Gastrocnemius medialis (tissue), 4 donors: ENCODE measurements around the gene TMEM229B. TPM values are rescaled to one million over a fixed set of nuclear protein-coding genes. Genes with fewer than 3 reads are reported as not detected.

Experiments
- ATAC-seq, 2 donors: fragments of 150-250 bp; one replicate each; pipeline ENCODE4 v1.9.1; 2016
- DNase-seq, 2 donors: peaks; one replicate each; pipeline ENCODE4 v3.0.0-alpha.2; 2019
- H3K27ac ChIP-seq, 4 donors: fragments of 200-600 bp; sonication (generic); 1 replicate in 1 of 4; 2 replicates in 3 of 4; pipeline ENCODE4 v1.5.1; 2016 to 2018; ENCODE audit warnings: mild to moderate bottlenecking in 2 of 4, moderate library complexity in 1 of 4
- H3K27me3 ChIP-seq, 3 donors: fragments of 200-600 bp; sonication (generic) in 2 of 3; 1 replicate in 1 of 3; 2 replicates in 2 of 3; pipeline versions ENCODE4 v1.5.1 to v1.6.0; 2016 to 2019; ENCODE audit warnings: mild to moderate bottlenecking in 1 of 3, moderate library complexity in 1 of 3
- H3K36me3 ChIP-seq, 2 donors: fragments of 200-600 bp; sonication (generic) in 1 of 2; one replicate each; pipeline ENCODE4 v1.5.1; 2017 to 2018
- H3K4me1 ChIP-seq, 2 donors: fragments of 200-600 bp; sonication (generic) in 1 of 2; one replicate each; pipeline ENCODE4 v1.5.1; 2016 to 2017; ENCODE audit warnings: mild to moderate bottlenecking in 2 of 2
- H3K4me3 ChIP-seq, 4 donors: fragments of 200-600 bp; sonication (generic) in 3 of 4; 1 replicate in 1 of 4; 2 replicates in 3 of 4; pipeline ENCODE4 v1.5.1; 2016 to 2019; ENCODE audit warnings: mild to moderate bottlenecking in 2 of 4
- H3K9me3 ChIP-seq, 3 donors: fragments of 200-600 bp; sonication (generic) in 2 of 3; 1 replicate in 1 of 3; 2 replicates in 2 of 3; pipeline ENCODE4 v1.5.1; 2016 to 2019
- CTCF ChIP-seq, 5 experiments: fragments of 450-650 bp in 3 of 5; fragments of 200-600 bp in 2 of 5; sonication (generic) in 2 of 5; IDR thresholded peaks in 4 of 5; conservative IDR thresholded peaks in 1 of 5; 1 replicate in 4 of 5; 2 replicates in 1 of 5; pipeline ENCODE4 v1.5.1; 2016 to 2019; ENCODE audit warnings: antibody characterized with exemption in 5 of 5, mild to moderate bottlenecking in 3 of 5, moderate library complexity in 3 of 5
- POLR2A ChIP-seq, 2 donors: fragments of 450-650 bp; IDR thresholded peaks; one replicate each; pipeline ENCODE4 v1.6.1; 2017; ENCODE audit warnings: antibody characterized with exemption in 2 of 2, mild to moderate bottlenecking in 2 of 2, moderate library complexity in 2 of 2
- in situ Hi-C, 4 donors: fragments of 200-750 bp; cut with MboI; loops; one replicate each; pipeline versions ENCODE4 v1.15.0 to v1.8.0; 2017; ENCODE audit warnings: low sequenced_read_pairs in 4 of 4
- intact Hi-C: fragments of 100-400 bp; cut with DNase I; formaldehyde crosslinking; loops from one replicate; pipeline ENCODE4 v1.15.1; 2023; ENCODE audit warnings: low total_unique reads
- total RNA-seq, 4 donors: library from RNA; depleted of rRNA; stranded (reverse); fragments of >200 nt; gene quantifications; one replicate each; pipeline versions ENCODE4 v1.1.0 to v1.2.3, GENCODE V29; 2016

TMEM229B gene
- total RNA-seq, 4 donors from 2014 or later, result 0.07 to 3.3 (median 0.20) TPM; not detected in 1

- H3K9me3 ChIP-seq, result no peaks in the 10 kb centered on the region
- intact Hi-C loops, result loop anchor here (5.0 kb wide), 1 partner anchor 38 kb away; the partner anchor contains the start of gene TMEM229B
- no peaks in the 10 kb centered on the region for H3K4me1 ChIP-seq
- H3K4me3 ChIP-seq, result no peak overlapping the region
- H3K27me3 ChIP-seq, result no peaks in the 10 kb centered on the region
- in situ Hi-C loops, result loop anchor here in 2 of 4 donors (25.0 kb wide), 1 partner anchor 263 kb away; the partner anchor contains the start of gene RDH12 (in 2 of the 2)
- no peak for TF ChIP-seq POLR2A (IDR thresholded peaks at IDR 0.05)
- TF ChIP-seq CTCF (IDR thresholded peaks at IDR 0.05 in 4 of 5, conservative IDR thresholded peaks at IDR 0.05 in 1 of 5), result no peak
- H3K27ac ChIP-seq, result no peak overlapping the region
- H3K36me3 ChIP-seq, result no peaks in the 10 kb centered on the region
- DNase-seq, result no peak
- no peak for ATAC-seq
Observed at GRCh38 chr14:67449096-67449495, 39.4 kb downstream of the TMEM229B start.

GRCh38 chr14:67447033-67447381 lies 41.5 kb downstream of the TMEM229B start:
- H3K36me3 ChIP-seq, result no peaks in the 10 kb centered on the region
- no peaks in the 10 kb centered on the region for H3K9me3 ChIP-seq
- no peaks in the 10 kb centered on the region for H3K27me3 ChIP-seq
- no peak overlapping the region for H3K27ac ChIP-seq
- TF ChIP-seq POLR2A (IDR thresholded peaks at IDR 0.05) (no peak), CTCF (IDR thresholded peaks at IDR 0.05 in 4 of 5, conservative IDR thresholded peaks at IDR 0.05 in 1 of 5) (no peak)
- in situ Hi-C loops, result loop anchor here in 2 of 4 donors (25.0 kb wide), 1 partner anchor 265 kb away; the partner anchor contains the start of gene RDH12 (in 2 of the 2)
- H3K4me3 ChIP-seq, result no peak overlapping the region
- ATAC-seq, result no peak
- H3K4me1 ChIP-seq, result no peaks in the 10 kb centered on the region
- intact Hi-C loops, result loop anchor here (5.0 kb wide), 1 partner anchor 40 kb away; the partner anchor contains the start of gene TMEM229B
- no peak for DNase-seq

- no peak overlapping the region for H3K4me3 ChIP-seq
- TF ChIP-seq POLR2A (IDR thresholded peaks at IDR 0.05) (no peak), CTCF (IDR thresholded peaks at IDR 0.05 in 4 of 5, conservative IDR thresholded peaks at IDR 0.05 in 1 of 5) (no peak)
Observed at GRCh38 chr14:67446371-67447032, 42.0 kb downstream of the TMEM229B start.

GRCh38 chr14:67444395-67444794 lies 44.1 kb downstream of the TMEM229B start:
- no peak overlapping the region for H3K27ac ChIP-seq

More at GRCh38 chr14:67446371-67447032, 42.0 kb downstream of the TMEM229B start:
- no peak for DNase-seq
- ATAC-seq, result no peak
- no peaks in the 10 kb centered on the region for H3K36me3 ChIP-seq
- in situ Hi-C loops (loop anchor here in 2 of 4 donors (25.0 kb wide), 1 partner anchor 266 kb away; the partner anchor contains the start of gene RDH12 (in 2 of the 2)), intact Hi-C loops (loop anchor here (5.0 kb wide), 1 partner anchor 41 kb away; the partner anchor contains the start of gene TMEM229B)
- H3K4me1 ChIP-seq, result no peaks in the 10 kb centered on the region
- no peaks in the 10 kb centered on the region for H3K9me3 ChIP-seq
- no peaks in the 10 kb centered on the region for H3K27me3 ChIP-seq
- H3K27ac ChIP-seq, result no peak overlapping the region

More at GRCh38 chr14:67444395-67444794, 44.1 kb downstream of the TMEM229B start:
- Histone ChIP-seq H3K9me3 (no peaks in the 10 kb centered on the region), H3K4me1 (no peaks in the 10 kb centered on the region), H3K4me3 (no peak overlapping the region), H3K36me3 (no peaks in the 10 kb centered on the region), H3K27me3 (no peaks in the 10 kb centered on the region)
- in situ Hi-C loops, result loop anchor here in 2 of 4 donors (25.0 kb wide), 1 partner anchor 268 kb away; the partner anchor contains the start of gene RDH12 (in 2 of the 2)
- intact Hi-C loops, result no loop called here
- DNase-seq (no peak), ATAC-seq (no peak)
- no peak for TF ChIP-seq POLR2A (IDR thresholded peaks at IDR 0.05)
- no peak for TF ChIP-seq CTCF (IDR thresholded peaks at IDR 0.05 in 4 of 5, conservative IDR thresholded peaks at IDR 0.05 in 1 of 5)
